Measurements from ENCODE around the gene KCTD3.

DNA sequence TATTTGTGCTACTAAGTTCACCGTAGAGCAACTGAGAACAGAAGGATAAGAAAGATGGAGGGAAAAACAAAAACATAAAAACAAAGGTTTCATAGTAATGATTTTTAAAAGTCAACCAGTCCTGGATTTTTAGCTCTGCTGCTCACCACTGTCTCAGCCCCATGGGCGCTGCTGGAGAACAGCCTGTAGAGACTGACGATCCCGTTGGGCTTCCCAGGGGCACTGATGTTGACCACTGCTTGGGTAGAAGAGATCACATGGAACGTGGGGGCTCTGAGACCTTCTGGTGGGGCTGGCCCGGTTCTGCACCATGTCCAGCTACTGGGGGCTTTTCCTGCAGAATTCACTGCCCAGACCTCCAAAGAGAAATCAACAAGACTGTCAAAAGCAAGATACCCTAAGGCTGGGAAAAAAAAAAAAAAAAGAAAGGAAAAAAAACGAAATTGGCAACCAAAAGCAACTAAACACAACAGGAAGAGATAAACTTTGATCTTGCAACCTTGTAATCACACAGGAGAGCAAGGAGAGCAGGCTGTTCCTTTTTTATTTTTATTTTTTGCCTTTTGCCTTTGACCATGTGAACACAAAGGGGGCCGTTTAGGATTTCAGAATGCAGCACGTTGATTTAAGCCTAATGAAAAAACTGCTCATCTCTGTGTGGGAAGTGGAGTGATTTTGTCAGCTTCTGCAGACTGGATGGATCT lies 83.5 kb downstream of the KCTD3 start:
- TF ChIP-seq, protein P1, sequence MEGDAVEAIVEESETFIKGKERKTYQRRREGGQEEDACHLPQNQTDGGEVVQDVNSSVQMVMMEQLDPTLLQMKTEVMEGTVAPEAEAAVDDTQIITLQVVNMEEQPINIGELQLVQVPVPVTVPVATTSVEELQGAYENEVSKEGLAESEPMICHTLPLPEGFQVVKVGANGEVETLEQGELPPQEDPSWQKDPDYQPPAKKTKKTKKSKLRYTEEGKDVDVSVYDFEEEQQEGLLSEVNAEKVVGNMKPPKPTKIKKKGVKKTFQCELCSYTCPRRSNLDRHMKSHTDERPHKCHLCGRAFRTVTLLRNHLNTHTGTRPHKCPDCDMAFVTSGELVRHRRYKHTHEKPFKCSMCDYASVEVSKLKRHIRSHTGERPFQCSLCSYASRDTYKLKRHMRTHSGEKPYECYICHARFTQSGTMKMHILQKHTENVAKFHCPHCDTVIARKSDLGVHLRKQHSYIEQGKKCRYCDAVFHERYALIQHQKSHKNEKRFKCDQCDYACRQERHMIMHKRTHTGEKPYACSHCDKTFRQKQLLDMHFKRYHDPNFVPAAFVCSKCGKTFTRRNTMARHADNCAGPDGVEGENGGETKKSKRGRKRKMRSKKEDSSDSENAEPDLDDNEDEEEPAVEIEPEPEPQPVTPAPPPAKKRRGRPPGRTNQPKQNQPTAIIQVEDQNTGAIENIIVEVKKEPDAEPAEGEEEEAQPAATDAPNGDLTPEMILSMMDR (IDR thresholded peaks at IDR 0.05; ENCODE audit: poor library complexity) = no peak
- no peak for TF ChIP-seq EZH2 (IDR thresholded peaks at IDR 0.05; ENCODE audit: borderline replicate concordance)
- no peak for TF ChIP-seq EZH2phosphoT487 (IDR thresholded peaks at IDR 0.05; ENCODE audit: low read depth, severe bottlenecking, unreplicated experiment)
